DMS114 treated with DMSO at 0.1 percent for 48 hours (cell line): ENCODE data around the gene PAK5.

Source experiments
- DNase-seq: peaks from one replicate; lab custom pipeline; 2025; ENCODE audit not compliant: unreplicated experiment; lab: John Stamatoyannopoulos, UW

The PAK5 gene

DNA sequence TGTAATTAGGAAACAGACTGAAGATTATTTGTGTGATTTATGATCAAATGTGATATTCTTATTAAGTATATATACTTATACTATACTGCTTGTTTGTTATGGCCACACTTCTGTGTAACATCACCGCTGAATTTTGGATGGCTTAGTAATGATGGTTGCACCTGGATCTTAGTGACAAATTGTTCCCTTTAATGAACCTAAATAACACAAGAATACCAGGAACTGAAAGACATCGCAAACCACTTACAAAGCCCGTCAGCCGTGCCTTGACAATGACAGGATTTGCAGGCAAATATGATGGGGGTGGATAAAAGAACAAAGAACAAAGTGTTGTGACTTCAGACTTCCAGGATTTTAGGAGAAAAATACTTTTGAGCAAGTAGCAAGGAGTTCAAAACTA lies 257.4 kb downstream of the PAK5 start:
- no peak for DNase-seq

DNA sequence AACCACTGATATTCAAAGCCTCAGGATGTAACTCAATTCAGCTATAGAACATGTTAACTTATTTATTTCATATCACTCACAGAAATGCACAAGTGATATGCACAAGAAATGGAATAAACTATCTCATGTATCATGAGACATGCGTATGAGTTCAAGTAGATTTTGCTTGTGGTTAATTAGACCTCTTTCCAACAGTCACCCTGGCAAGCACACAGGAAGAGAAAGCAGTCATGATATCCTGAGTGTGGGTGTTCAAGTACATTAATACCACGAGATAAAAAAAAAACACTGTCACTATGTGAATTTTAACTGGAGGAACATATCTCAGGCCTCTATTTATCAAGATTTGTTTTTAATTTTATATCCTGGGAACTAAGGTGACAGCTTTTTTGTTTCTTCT lies 260.3 kb downstream of the PAK5 start:
- no peak for DNase-seq

DNA sequence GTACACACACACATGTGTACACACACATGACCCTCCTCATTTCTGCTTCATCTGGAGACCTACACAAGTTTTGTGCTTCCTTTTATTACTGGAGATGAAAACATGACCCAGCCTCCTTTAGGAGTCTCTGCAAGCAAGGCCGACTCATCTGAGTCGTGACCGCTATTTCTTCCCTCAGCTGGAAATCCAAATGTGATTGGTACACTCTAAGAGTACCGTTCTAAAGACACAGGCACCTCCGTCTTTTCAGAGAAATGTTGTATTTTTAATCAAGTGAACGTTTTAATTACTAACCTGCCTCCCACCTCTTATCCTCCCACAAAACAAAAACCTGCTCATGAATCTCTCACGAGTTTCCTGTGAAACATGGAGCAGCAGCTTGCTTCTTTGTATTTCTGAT lies 261.5 kb downstream of the PAK5 start:
- DNase-seq: no peak

DNA sequence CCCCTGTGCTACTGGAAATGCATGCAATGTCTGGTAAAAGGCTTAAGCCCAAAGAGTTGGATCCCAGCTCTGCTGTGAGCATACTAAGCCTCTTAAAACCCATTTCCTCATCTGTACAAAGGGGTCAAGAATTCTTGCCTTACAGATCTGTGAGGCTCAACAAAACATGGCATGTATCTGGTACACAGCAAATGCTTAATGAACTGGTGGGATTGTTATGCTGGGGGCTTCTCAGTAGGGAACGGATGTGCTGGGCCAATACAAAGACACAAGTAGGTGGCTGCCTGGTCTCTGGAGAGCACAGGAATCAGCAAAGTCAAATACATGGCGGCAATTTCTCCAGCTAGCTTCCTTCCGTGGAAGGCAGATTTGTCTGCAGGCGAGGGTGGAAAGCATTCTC lies 262.2 kb downstream of the PAK5 start:
- no peak for DNase-seq

DNA sequence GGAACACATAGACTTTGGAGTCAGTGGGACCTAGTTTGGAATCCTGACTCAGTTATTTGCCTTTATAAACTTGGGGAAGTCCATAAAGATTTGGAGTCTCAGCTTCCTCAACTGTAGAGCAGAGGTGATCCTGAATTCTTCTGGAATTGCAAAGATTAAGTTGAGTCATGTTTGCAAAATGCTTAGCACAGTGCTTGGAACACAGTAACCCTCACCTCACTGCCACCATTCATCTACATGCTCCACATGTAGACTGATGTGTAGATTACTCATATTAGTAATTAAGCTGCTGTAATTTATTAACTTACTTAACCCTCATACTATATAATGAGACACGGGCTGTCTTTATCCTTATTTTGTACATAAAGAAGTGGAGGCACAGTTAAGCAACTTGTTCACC lies 263.0 kb downstream of the PAK5 start:
- no peak for DNase-seq

DNA sequence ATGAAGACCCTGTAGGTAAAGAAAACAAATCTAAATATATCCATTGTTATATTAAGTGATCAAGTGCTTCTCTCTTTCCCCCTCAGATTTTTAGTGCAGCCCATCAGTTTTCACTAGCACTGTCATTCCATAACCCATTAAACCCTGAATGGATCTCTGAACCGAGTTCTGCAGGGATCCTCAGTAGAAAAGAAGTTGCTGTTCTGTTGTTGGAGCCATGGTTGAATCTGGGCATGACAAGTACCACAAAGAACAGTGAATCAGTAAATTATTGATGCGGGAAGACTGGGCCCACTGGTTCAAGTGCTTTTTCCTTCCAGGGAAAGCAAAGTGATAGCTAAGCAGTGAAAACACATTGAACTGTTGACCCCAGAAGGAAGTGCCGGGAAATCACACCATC lies 264.1 kb downstream of the PAK5 start:
- no peak for DNase-seq

DNA sequence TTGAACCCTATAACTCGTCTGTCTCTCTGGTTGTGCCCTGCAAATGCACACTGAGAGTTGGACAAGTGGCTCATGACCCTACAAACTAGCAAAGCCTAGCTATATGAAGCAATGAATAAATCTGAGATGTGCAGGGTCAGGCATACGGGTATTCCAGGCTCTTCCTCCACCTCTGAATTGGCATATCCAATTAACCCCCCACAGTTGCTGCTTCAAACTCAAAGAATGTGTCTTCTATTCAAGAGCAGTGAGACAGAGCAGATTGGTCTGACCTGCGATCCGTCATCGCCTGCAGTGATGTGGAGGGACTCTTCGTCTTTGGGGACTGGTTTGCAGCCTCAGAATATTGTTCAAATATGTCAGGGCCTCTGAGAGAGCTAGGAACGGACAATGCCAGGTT lies 264.7 kb downstream of the PAK5 start:
- DNase-seq: no peak

DNA sequence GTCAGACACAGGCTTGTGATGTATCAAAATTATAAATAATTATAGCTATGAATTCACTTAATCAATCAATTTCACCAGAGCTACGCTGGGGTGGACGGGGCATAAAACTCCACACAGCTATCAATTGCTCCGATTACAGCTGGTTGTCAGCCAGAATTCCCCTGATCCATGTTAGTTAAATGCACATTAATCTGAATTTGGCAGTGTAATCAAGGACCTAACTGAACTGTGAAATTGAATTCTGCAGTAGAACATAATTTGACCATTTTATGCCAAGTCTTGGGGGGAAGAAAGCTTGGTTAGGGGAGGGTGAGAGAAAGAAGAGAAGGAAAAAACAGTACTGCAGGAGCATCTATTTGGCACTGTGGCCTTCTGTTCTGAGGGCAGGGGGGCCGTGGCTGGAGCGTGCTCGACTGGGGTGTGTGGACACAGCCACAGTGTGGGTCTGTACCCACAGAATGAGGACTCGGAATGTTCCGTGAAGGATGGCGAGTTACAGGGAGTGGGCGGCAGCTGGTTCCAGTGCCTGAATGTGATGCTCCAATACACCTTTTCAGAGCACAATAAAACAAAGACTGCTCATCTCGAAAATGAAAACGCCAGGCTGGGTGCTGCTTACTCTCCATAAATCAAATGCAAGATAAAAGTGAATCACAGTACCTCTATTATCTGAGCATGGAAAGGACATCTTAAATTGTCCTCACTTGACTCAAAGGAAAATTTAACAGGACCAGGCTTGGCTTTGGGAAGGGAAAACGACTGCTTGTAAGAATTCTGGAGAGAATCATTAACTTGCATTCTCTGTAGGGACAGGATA lies 265.3 kb downstream of the PAK5 start:
- no peak for DNase-seq

DNA sequence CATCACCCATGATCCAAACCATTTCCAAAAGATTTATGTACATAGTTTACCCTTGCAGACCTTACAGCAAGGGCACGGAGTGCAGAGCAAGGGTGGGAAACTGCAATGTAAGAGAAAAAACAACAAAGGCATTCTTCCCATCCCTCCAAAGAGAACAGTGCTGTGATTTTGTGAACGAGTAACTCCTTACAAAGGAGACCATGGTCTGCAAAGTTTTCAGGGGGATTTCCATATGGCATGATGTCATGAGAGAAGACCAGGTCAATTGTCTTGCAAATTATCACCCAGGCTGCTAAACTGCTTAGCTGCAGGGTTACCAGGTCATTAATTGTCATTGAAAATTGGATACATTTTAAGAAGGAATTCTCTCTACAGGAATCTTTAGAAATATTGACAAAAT lies 266.2 kb downstream of the PAK5 start:
- no peak for DNase-seq

DNA sequence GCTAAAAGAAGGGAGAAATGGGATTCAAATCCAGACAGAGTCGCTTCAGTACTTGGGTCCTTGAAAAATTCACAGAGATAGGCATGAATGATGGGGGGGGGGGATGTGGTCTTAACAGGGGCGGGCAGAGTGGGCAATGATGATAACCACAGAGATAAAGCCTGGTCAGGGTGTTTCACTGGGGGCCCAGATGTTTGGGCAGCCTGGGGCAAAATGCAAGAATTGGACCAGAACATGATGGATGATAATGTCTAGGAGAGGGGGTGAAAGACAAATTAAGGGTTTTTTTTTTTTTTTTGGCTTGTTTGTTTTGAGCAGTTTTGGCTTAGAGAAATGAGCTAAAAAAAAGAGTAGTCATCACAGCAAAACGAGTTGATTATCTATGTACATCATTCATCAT lies 267.1 kb downstream of the PAK5 start:
- DNase-seq: no peak

DNA sequence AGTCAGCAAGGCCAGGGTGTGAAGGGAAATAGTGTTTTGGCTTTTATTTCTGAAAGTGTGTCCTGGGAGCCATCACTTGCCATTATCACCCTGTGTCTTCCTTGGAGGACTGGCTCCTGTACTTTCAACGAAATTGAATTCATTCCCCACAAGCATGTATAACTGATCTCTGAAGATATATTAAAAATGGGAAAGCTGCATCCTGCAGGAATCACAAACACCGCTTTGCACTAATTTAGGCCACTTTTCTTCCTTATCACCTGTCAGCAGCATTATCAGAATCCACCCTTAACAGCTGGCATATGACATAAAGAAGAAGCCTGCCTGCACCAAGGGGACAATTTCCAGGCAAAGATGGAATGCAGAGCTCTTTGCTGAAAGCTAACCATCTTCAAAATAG lies 268.3 kb downstream of the PAK5 start:
- DNase-seq: no peak

DNA sequence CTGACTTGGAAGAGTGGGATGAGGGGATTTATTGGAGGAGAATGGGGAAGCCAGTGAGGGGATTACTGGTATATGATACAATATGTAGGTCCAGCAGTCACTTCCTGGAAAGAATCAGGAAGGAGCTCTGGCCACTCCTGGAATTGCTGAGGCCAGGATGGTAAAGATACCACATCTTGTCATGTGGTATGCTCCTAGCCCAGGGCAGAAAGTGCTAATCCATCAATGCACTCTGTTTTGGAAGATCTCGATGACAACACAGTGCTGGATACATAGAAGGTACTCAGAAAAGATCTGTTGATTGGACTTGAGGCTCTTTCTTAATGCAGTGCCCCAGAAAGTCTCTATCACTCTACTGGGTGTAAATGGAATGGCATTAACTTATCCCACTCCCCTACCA lies 271.9 kb downstream of the PAK5 start:
- DNase-seq: no peak

DNA sequence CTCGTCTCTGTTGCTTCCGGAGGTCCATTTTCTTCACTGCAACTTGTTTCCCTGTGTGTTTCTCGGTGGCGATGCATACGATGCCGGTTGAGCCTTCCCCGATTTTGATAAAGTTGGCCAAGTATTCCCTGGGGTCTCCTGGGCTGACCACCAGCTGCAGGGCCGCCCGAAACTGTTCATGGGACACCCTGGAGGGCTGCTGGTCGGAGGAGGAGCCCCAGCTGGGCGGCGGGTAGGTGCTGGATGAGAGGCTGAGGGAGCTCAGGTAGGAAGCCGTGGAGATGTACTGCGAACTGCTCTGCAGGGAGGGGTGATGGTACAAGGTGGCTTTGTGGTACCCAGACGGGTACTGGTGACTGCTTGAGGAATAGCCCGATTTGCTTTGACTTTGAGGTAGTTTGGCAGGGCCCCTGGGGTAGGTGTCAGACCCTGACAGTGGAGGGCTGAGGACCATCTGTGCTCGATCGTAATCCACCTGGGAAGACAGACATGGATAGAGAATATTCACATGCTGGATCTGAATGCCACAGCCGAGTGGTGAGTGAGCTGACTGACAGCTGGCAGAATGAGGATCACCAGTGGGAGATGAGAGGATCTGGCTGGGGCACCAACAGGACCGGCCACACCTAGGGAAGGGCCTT lies 272.8 kb downstream of the PAK5 start:
- DNase-seq: no peak

DNA sequence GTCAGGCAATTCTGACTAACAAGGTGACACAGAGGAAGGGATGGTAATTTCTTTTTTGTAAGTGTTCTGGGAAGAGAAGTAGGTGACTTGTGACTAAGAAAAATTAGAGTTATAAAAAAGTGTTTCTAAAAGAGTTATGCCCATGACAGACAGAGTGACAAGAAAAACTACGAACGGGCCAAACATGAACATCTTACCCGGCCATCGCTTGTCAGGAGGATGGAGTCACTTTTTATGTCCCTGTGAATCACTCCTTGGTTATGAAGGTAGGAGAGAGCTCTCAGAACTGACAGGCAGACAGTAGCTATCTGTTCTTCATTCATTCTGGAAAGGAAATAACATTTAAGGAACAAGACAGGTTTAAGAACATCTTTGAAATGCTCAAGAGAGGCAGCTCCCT lies 281.5 kb downstream of the PAK5 start:
- DNase-seq: no peak

DNA sequence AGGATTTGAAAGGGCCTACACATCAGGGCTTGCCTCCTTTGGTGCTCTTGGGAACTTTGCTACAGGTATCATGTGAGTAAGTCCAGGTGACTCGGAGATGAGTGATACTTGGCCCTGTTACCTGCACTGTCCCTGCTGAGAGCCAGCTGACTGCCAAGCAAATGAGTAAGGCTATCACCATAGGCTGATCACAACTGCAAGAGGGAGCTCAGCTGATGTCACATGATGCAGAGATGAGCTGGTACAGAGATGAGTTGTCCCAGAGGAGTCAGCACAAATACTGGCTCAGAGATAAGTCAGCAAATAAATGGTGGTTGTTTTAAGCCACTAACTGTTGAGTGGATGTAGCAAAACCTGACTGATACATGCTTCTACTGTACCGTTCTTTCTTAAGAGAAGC lies 283.1 kb downstream of the PAK5 start:
- DNase-seq: no peak

DNA sequence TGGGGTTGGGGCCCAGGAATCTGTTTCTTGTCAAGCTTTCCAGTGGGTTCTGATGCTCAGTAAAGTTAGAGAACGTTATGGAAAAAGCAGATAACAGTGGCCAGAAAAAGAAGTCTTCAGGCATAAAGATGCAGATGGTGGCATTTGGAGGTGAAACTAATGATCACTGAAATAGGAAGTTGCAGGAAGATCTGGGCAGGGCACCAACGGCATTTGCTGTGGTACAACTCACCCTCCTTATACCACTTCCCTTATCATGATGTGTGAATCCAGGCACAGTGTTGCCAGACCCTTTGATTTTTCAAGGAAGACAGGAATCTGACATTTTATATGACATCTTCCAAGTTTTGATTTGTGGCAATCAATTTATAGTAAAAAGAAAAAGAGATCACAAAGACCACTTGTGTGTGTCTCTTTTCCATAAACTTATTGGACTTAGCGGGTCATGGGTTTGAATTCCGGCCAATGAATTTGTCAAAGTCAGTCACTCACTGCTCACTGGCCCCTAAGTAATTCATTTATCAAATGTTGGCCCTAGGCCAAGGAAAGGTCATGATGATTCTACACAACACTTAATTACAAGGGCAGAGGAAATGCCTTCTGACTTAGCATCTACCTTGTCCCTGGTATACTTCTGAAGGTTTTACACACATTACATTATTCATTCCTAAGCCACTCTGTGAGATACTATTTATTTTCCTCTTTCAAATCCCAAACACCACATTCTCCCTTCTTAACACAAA lies 286.9 kb downstream of the PAK5 start:
- no peak for DNase-seq

DNA sequence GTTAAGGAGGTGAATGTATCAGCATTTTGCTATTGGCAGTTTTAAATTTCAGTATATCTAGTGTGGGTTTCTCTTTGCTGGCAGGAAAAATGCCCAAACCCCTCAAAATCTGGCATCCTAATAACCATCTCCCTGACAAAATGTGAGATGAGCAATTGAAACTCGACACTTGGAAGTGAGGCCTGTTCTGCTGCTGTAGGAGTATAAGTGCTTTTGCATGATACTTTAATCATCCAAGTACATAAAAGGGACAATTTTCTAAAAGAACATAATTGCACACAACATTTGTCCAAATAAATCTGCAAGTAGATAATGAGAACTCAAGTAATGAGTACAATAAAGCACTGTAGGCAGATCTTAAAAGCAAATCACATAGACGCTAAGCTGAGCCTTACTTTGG lies 288.0 kb downstream of the PAK5 start:
- no peak for DNase-seq

DNA sequence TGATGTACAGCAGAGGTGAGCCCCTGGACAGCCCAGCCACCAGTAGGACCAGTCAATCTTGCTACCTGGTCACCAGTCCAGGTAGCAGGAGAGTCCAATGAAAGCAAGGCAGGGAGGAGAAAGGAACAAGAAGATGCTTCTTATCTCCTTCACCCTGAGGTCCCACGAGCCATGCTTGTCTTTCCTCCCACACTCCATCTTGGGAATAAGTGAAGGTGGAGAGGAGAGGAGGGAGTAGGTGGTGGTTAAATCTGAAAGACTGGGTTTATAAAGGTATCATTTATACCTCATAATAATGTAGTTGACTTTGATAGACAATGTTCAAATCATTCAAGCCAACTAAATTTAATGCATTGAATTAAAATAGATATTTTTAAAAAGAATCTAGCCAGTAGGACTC lies 288.6 kb downstream of the PAK5 start:
- DNase-seq: no peak

DNA sequence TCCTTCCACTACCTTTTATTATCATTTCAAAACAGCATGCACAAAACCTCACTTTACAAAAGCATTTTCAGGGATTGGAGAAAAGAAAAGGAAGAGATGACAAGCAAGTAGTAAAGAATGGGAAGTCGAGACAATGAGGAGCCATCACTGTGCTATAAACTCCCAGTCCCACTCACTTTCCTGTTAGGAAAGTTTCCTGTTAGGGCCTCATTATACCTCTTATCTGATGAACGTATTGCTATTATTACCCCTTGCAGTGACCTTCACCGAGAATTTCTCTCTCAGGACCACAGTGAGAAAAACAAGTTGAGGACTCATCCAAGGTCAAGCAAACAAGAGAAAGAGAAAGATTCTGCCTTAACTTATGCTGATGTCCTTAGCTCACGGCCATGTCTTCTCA lies 295.7 kb downstream of the PAK5 start:
- no peak for DNase-seq

DNA sequence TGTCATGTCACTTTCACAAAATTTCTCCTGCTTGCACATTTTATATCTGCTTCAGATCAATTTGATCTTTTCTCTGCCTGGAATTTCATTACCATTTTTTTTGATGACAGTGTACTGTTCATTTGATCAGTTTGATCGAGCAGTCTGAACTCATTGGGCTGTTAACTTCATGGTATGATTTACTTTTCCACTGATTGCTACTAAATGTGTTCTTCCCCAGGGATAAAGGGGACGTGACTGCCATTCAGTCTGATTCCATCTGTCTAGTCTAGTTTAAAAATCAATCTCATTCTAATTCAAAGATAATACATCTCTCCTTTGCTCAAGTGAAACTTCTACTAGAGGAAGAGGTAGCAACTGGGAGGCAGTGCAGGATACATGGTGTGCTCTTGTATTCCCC lies 303.4 kb downstream of the PAK5 start:
- no peak for DNase-seq

DNA sequence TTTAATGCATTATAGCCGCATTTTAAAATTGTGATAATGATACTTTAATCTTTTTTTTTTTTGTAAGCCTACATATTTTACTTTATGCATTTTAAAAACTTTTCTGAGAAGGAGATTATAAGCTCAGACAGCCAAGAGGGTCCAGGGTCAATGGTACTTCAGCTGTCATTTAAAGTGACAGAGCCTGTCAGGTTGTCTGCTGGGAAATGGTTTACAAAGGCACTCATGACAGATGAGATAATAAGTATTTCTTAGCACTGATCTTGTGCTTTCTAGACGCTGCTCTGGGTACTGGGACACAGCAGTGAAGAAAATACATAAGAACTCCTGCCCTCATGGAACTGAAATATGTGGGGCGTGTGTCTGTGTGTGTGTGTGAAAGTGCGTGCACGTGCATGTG lies 304.9 kb downstream of the PAK5 start:
- DNase-seq: no peak
